Activated naive CD8-positive, alpha-beta T cell treated with anti-CD3 and anti-CD28 coated beads for 36 hours (primary cell): ENCODE results near the gene C9orf40. TPM values are rescaled to one million over a fixed set of nuclear protein-coding genes. Genes with fewer than 3 reads are reported as not detected.

ENCODE experiments used
- total RNA-seq, 2 experiments: library from RNA; stranded (reverse); gene quantifications; one replicate each; pipeline ENCODE4 v1.2.3, GENCODE V29; 2021

Gene C9orf40
- total RNA-seq, 2 experiments from 2014 or later: 18.9 to 21.6 TPM

Other genes with a start within 250 kb of the C9orf40 start
- not detected for gene TRPM6, start 65.0 kb downstream of the C9orf40 start, total RNA-seq
- gene CARNMT1, start 75.4 kb upstream of the C9orf40 start, total RNA-seq: 10 to 100 TPM; 40.5 to 42.3 TPM
- 1 to 10 TPM; 8.5 to 9.0 TPM for gene NMRK1, start 135.2 kb upstream of the C9orf40 start, total RNA-seq
- 10 to 100 TPM; 38.2 to 38.4 TPM for gene OSTF1, start 135.6 kb upstream of the C9orf40 start, total RNA-seq